WTC11 (cell line): Measurements from ENCODE around the gene SPRY1. TPM values are rescaled to one million over a fixed set of nuclear protein-coding genes. Genes with fewer than 3 reads are reported as not detected.

Source experiments
- ATAC-seq: fragments of 200-7000 bp; cut with Tn5 transposase; 2 replicates; pipeline ENCODE4 v1.10.0; 2021; ENCODE audit warnings: mild to moderate bottlenecking, moderate library complexity
- CTCF ChIA-PET: fragments of 300-600 bp; sonication (Branson Sonifier 250); formaldehyde crosslinking; loops from one replicate; lab custom pipeline; 2021; ENCODE audit warnings: antibody characterized with exemption; lab: Charles Lee
- POLR2A ChIA-PET: fragments of 350-600 bp; sonication (Branson Sonifier 250); formaldehyde crosslinking; loops from one replicate; lab custom pipeline; 2021; ENCODE audit warnings: antibody characterized with exemption; lab: Charles Lee
- DNase-seq: peaks from one replicate; pipeline ENCODE4 v3.0.0; 2021; ENCODE audit warnings: low spot score
- H3K27ac Mint-ChIP-seq: 2 replicates; pipeline ENCODE4 v1.8.0; 2021; ENCODE audit warnings: mixed read lengths
- H3K27me3 Mint-ChIP-seq: 2 replicates; pipeline ENCODE4 v1.8.0; 2021; ENCODE audit warnings: low read depth, mild to moderate bottlenecking, moderate library complexity, mixed read lengths
- H3K36me3 Mint-ChIP-seq: 2 replicates; pipeline ENCODE4 v1.8.0; 2021; ENCODE audit warnings: mixed read lengths
- H3K4me1 Mint-ChIP-seq: 2 replicates; pipeline ENCODE4 v1.8.0; 2022; ENCODE audit warnings: mixed read lengths
- H3K4me3 Mint-ChIP-seq: 2 replicates; pipeline ENCODE4 v1.8.0; 2021; ENCODE audit warnings: mild to moderate bottlenecking, moderate library complexity, mixed read lengths
- H3K9me3 Mint-ChIP-seq: 2 replicates; pipeline ENCODE4 v1.8.0; 2021; ENCODE audit warnings: mixed read lengths
- CBFB ChIP-seq: sonication (generic); formaldehyde crosslinking; IDR thresholded peaks from 2 replicates; pipeline ENCODE4 v1.8.1; 2022; ENCODE audit warnings: mild to moderate bottlenecking, low read depth, missing genetic modification reagents
- CREB1 ChIP-seq: sonication (generic); formaldehyde crosslinking; IDR thresholded peaks from 2 replicates; pipeline ENCODE4 v1.8.0; 2023; ENCODE audit warnings: mild to moderate bottlenecking, missing genetic modification reagents
- ELF4 ChIP-seq: sonication (generic); formaldehyde crosslinking; IDR thresholded peaks from 2 replicates; pipeline ENCODE4 v1.8.1; 2022; ENCODE audit warnings: low read depth, mild to moderate bottlenecking, moderate library complexity, missing genetic modification reagents
- FOXJ3 ChIP-seq: sonication (generic); formaldehyde crosslinking; IDR thresholded peaks from 2 replicates; pipeline ENCODE4 v1.9.0; 2021; ENCODE audit warnings: missing genetic modification reagents, mild to moderate bottlenecking, borderline replicate concordance
- GTF2I ChIP-seq: fragments of 250-450 bp; sonication (Bioruptor Pico); conservative IDR thresholded peaks from 2 replicates; pipeline ENCODE4 v1.4.0; 2021; ENCODE audit warnings: mild to moderate bottlenecking
- NR1H2 ChIP-seq: sonication (generic); formaldehyde crosslinking; IDR thresholded peaks from 2 replicates; pipeline ENCODE4 v1.9.0; 2021; ENCODE audit warnings: mild to moderate bottlenecking, moderate library complexity, missing genetic modification reagents
- RELA ChIP-seq: sonication (generic); formaldehyde crosslinking; IDR thresholded peaks from 2 replicates; pipeline ENCODE4 v1.8.1; 2022; ENCODE audit warnings: missing genetic modification reagents, mild to moderate bottlenecking, borderline replicate concordance
- ZNF138 ChIP-seq: sonication (generic); formaldehyde crosslinking; conservative IDR thresholded peaks from 2 replicates; pipeline ENCODE4 v1.8.1; 2022; ENCODE audit warnings: mild to moderate bottlenecking, moderate library complexity, missing genetic modification reagents
- ZNF317 ChIP-seq: sonication (generic); formaldehyde crosslinking; IDR thresholded peaks from 2 replicates; pipeline ENCODE4 v1.8.1; 2023; ENCODE audit warnings: low read depth, mild to moderate bottlenecking, moderate library complexity, missing genetic modification reagents, borderline replicate concordance
- total RNA-seq: library from RNA; stranded (reverse); gene quantifications from 3 replicates; pipeline ENCODE4 v1.2.3, GENCODE V29; 2021
- TF ChIP-seq, protein P1 (sequence below): sonication (generic); formaldehyde crosslinking; IDR thresholded peaks from 2 replicates; pipeline ENCODE4 v1.8.0; 2022; ENCODE audit warnings: mild to moderate bottlenecking, missing genetic modification reagents
- TF ChIP-seq, protein P2 (sequence below): fragments of 250-450 bp; sonication (Bioruptor Pico); IDR thresholded peaks from 2 replicates; pipeline ENCODE4 v1.9.0; 2021; ENCODE audit warnings: mild to moderate bottlenecking
- TF ChIP-seq, protein P3 (sequence below): fragments of 250-450 bp; sonication (Bioruptor Pico); IDR thresholded peaks from 2 replicates; pipeline ENCODE4 v1.9.0; 2021; ENCODE audit warnings: moderate library complexity, mild to moderate bottlenecking, inconsistent platforms, borderline replicate concordance
- TF ChIP-seq, protein P4 (sequence below): sonication (generic); formaldehyde crosslinking; conservative IDR thresholded peaks from 2 replicates; pipeline ENCODE4 v1.8.1; 2022; ENCODE audit warnings: mild to moderate bottlenecking, missing genetic modification reagents
- TF ChIP-seq, protein P5 (sequence below): sonication (generic); formaldehyde crosslinking; IDR thresholded peaks from 2 replicates; pipeline ENCODE4 v1.8.0; 2022; ENCODE audit warnings: mild to moderate bottlenecking, missing genetic modification reagents
- TF ChIP-seq, protein P6 (sequence below): sonication (generic); formaldehyde crosslinking; IDR thresholded peaks from 2 replicates; pipeline ENCODE4 v1.8.0; 2022; ENCODE audit warnings: mild to moderate bottlenecking, missing genetic modification reagents
- TF ChIP-seq, protein P7 (sequence below): sonication (generic); formaldehyde crosslinking; IDR thresholded peaks from 2 replicates; pipeline ENCODE4 v1.8.0; 2023; ENCODE audit warnings: missing genetic modification reagents, mild to moderate bottlenecking, borderline replicate concordance

The SPRY1 gene
- total RNA-seq, 1 experiment from 2014 or later: 107 TPM

DNA sequence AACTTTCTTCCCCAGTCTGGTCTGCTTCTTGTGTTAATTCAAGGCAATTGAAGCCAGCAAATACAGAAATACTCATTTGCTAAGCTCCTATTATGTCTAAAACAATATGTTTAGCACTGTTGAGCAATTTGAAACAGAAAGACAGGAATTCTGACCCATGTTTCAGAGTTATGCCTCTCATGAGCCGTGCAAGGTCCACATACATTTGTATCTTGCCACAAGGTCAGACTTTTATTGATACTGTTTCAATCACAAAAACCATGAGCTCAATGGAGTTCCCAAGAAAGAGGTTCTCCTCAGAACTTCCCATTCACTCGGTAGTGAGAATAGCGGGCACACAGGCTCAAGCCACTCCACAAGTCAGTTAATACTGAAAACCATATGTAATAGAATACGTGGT, 47.6 kb upstream of the SPRY1 start:
- H3K27ac Mint-ChIP-seq: no peak overlapping the region
- peaks cover 41% of the 10 kb centered on the region for H3K4me1 Mint-ChIP-seq
- CTCF ChIA-PET: interaction anchor here (1.0 kb wide), 1 partner anchor 117 kb away, joined by 3 read pairs; no protein-coding TSS in a partner anchor
- no peak overlapping the region for H3K4me3 Mint-ChIP-seq
- DNase-seq: no peak
- H3K9me3 Mint-ChIP-seq: no peaks in the 10 kb centered on the region
- TF ChIP-seq, protein P1, sequence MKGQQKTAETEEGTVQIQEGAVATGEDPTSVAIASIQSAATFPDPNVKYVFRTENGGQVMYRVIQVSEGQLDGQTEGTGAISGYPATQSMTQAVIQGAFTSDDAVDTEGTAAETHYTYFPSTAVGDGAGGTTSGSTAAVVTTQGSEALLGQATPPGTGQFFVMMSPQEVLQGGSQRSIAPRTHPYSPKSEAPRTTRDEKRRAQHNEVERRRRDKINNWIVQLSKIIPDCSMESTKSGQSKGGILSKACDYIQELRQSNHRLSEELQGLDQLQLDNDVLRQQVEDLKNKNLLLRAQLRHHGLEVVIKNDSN (CRISPR knock-in tag): no peak
- TF ChIP-seq, protein P2, sequence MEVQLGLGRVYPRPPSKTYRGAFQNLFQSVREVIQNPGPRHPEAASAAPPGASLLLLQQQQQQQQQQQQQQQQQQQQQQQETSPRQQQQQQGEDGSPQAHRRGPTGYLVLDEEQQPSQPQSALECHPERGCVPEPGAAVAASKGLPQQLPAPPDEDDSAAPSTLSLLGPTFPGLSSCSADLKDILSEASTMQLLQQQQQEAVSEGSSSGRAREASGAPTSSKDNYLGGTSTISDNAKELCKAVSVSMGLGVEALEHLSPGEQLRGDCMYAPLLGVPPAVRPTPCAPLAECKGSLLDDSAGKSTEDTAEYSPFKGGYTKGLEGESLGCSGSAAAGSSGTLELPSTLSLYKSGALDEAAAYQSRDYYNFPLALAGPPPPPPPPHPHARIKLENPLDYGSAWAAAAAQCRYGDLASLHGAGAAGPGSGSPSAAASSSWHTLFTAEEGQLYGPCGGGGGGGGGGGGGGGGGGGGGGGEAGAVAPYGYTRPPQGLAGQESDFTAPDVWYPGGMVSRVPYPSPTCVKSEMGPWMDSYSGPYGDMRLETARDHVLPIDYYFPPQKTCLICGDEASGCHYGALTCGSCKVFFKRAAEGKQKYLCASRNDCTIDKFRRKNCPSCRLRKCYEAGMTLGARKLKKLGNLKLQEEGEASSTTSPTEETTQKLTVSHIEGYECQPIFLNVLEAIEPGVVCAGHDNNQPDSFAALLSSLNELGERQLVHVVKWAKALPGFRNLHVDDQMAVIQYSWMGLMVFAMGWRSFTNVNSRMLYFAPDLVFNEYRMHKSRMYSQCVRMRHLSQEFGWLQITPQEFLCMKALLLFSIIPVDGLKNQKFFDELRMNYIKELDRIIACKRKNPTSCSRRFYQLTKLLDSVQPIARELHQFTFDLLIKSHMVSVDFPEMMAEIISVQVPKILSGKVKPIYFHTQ (CRISPR knock-in tag): no peak
- TF ChIP-seq ZNF138 (no peak), ELF4 (CRISPR knock-in tag) (no peak), GTF2I (CRISPR knock-in tag) (no peak), NR1H2 (CRISPR knock-in tag) (no peak), RELA (no peak), CBFB (CRISPR knock-in tag) (no peak), CREB1 (CRISPR knock-in tag) (no peak), ZNF317 (CRISPR knock-in tag) (no peak), FOXJ3 (CRISPR knock-in tag) (no peak)
- TF ChIP-seq, protein P3, sequence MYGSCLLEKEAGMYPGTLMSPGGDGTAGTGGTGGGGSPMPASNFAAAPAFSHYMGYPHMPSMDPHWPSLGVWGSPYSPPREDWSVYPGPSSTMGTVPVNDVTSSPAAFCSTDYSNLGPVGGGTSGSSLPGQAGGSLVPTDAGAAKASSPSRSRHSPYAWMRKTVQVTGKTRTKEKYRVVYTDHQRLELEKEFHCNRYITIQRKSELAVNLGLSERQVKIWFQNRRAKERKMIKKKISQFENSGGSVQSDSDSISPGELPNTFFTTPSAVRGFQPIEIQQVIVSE (CRISPR knock-in tag): no peak
- TF ChIP-seq, protein P4, sequence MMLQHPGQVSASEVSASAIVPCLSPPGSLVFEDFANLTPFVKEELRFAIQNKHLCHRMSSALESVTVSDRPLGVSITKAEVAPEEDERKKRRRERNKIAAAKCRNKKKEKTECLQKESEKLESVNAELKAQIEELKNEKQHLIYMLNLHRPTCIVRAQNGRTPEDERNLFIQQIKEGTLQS (CRISPR knock-in tag): no peak
- TF ChIP-seq, protein P5, sequence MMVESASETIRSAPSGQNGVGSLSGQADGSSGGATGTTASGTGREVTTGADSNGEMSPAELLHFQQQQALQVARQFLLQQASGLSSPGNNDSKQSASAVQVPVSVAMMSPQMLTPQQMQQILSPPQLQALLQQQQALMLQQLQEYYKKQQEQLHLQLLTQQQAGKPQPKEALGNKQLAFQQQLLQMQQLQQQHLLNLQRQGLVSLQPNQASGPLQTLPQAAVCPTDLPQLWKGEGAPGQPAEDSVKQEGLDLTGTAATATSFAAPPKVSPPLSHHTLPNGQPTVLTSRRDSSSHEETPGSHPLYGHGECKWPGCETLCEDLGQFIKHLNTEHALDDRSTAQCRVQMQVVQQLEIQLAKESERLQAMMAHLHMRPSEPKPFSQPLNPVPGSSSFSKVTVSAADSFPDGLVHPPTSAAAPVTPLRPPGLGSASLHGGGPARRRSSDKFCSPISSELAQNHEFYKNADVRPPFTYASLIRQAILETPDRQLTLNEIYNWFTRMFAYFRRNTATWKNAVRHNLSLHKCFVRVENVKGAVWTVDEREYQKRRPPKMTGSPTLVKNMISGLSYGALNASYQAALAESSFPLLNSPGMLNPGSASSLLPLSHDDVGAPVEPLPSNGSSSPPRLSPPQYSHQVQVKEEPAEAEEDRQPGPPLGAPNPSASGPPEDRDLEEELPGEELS (CRISPR knock-in tag): no peak
- TF ChIP-seq, protein P6, sequence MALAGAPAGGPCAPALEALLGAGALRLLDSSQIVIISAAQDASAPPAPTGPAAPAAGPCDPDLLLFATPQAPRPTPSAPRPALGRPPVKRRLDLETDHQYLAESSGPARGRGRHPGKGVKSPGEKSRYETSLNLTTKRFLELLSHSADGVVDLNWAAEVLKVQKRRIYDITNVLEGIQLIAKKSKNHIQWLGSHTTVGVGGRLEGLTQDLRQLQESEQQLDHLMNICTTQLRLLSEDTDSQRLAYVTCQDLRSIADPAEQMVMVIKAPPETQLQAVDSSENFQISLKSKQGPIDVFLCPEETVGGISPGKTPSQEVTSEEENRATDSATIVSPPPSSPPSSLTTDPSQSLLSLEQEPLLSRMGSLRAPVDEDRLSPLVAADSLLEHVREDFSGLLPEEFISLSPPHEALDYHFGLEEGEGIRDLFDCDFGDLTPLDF (CRISPR knock-in tag): no peak
- TF ChIP-seq, protein P7, sequence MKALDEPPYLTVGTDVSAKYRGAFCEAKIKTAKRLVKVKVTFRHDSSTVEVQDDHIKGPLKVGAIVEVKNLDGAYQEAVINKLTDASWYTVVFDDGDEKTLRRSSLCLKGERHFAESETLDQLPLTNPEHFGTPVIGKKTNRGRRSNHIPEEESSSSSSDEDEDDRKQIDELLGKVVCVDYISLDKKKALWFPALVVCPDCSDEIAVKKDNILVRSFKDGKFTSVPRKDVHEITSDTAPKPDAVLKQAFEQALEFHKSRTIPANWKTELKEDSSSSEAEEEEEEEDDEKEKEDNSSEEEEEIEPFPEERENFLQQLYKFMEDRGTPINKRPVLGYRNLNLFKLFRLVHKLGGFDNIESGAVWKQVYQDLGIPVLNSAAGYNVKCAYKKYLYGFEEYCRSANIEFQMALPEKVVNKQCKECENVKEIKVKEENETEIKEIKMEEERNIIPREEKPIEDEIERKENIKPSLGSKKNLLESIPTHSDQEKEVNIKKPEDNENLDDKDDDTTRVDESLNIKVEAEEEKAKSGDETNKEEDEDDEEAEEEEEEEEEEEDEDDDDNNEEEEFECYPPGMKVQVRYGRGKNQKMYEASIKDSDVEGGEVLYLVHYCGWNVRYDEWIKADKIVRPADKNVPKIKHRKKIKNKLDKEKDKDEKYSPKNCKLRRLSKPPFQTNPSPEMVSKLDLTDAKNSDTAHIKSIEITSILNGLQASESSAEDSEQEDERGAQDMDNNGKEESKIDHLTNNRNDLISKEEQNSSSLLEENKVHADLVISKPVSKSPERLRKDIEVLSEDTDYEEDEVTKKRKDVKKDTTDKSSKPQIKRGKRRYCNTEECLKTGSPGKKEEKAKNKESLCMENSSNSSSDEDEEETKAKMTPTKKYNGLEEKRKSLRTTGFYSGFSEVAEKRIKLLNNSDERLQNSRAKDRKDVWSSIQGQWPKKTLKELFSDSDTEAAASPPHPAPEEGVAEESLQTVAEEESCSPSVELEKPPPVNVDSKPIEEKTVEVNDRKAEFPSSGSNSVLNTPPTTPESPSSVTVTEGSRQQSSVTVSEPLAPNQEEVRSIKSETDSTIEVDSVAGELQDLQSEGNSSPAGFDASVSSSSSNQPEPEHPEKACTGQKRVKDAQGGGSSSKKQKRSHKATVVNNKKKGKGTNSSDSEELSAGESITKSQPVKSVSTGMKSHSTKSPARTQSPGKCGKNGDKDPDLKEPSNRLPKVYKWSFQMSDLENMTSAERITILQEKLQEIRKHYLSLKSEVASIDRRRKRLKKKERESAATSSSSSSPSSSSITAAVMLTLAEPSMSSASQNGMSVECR (CRISPR knock-in tag): no peak
- TF ChIP-seq, all 79 proteins: peak for 0
- Mint-ChIP-seq H3K36me3 (no peaks in the 10 kb centered on the region), H3K27me3 (peaks cover 14% of the 10 kb centered on the region)
- POLR2A ChIA-PET: no interaction called here
- ATAC-seq: no peak
